Measurements from ENCODE around the gene POP4. TPM values are rescaled to one million over a fixed set of nuclear protein-coding genes. Genes with fewer than 3 reads are reported as not detected.

POP4 gene
- total and polyA plus RNA-seq, 11 donors = 41.2 to 157 (median 52.2) TPM

GRCh38 chr19:29620931-29621351, 14.9 kb downstream of the POP4 start:
- DNase-seq = peak in 1 of 5 donors; percentile 22
- Histone ChIP-seq H3K4me1 (peaks cover 0 to 7% (median 0%) of the 10 kb centered on the region in 12 donors), H3K27ac (no peak overlapping the region), H3K27me3 (peaks cover 0 to 10% (median 0%) of the 10 kb centered on the region in 9 donors), H3K36me3 (peaks cover 0 to 11% (median 5%) of the 10 kb centered on the region in 9 donors), H3K4me3 (no peak overlapping the region), H3K9me3 (no peaks in the 10 kb centered on the region)
- intact Hi-C loops (cut with DNase I) = no loop called here
- ATAC-seq = no peak
- 55 to 77% (median 74%) methylated on average over 15 of the region's 15 CpGs for WGBS, 4 donors
- no peak for TF ChIP-seq POLR2A (IDR thresholded peaks at IDR 0.05)
- TF ChIP-seq CTCF (IDR thresholded peaks at IDR 0.05) = no peak

- H3K27ac ChIP-seq = no peak overlapping the region
- H3K36me3 ChIP-seq = no peaks in the 10 kb centered on the region
- H3K4me3 ChIP-seq = no peak overlapping the region
- H3K9me3 ChIP-seq = no peaks in the 10 kb centered on the region
- peaks cover 0 to 10% (median 0%) of the 10 kb centered on the region in 9 donors for H3K27me3 ChIP-seq
- no peak for ATAC-seq
- 70 to 81% (median 79%) methylated on average over 19 to 23 of the region's 23 CpGs for WGBS, 4 donors
- DNase-seq = peak in 1 of 5 donors; percentile 44
- TF ChIP-seq POLR2A (IDR thresholded peaks at IDR 0.05) (no peak), CTCF (IDR thresholded peaks at IDR 0.05) (no peak)
- peaks cover 0 to 7% (median 0%) of the 10 kb centered on the region in 12 donors for H3K4me1 ChIP-seq
- intact Hi-C loops (cut with DNase I) = no loop called here
These were observed 16.3 kb downstream of the POP4 start for GRCh38 chr19:29622166-29623070.

GRCh38 chr19:29623726-29624488, 17.8 kb downstream of the POP4 start:
- peaks cover 0 to 7% (median 0%) of the 10 kb centered on the region in 12 donors for H3K4me1 ChIP-seq
- H3K4me3 ChIP-seq = peak overlapping the region in 1 of 12 donors; percentile 31
- ATAC-seq (no peak), DNase-seq (no peak)
- intact Hi-C loops (cut with DNase I) = no loop called here
- no peaks in the 10 kb centered on the region for H3K36me3 ChIP-seq
- 75 to 80% (median 79%) methylated on average over 17 to 18 of the region's 18 CpGs for WGBS, 4 donors
- no peaks in the 10 kb centered on the region for H3K9me3 ChIP-seq
- H3K27me3 ChIP-seq = peaks cover 0 to 10% (median 0%) of the 10 kb centered on the region in 9 donors
- H3K27ac ChIP-seq = peak overlapping the region in 1 of 12 donors; percentile 46
- TF ChIP-seq POLR2A (IDR thresholded peaks at IDR 0.05) (no peak), CTCF (IDR thresholded peaks at IDR 0.05) (no peak)
